Pancreas (tissue), 10 donors: Measurements from ENCODE around the gene SCRN2. TPM values are rescaled to one million over a fixed set of nuclear protein-coding genes. Genes with fewer than 3 reads are reported as not detected.

Experiments used
- ATAC-seq, 4 donors: fragments of 200-7000 bp; cut with Tn5 transposase; one replicate each; pipeline versions ENCODE4 v1.8.0 to v1.9.1; 2020; ENCODE audit warnings: mild to moderate bottlenecking in 4 of 4, moderate library complexity in 4 of 4
- DNase-seq, 6 donors: peaks; one replicate each; pipeline ENCODE4 v3.0.0-alpha.2; 2020
- FAIRE-seq: peaks from 2 replicates; lab custom pipeline; 2012; peaks lifted over from hg19 to GRCh38; lab: Jason Lieb, UNC
- H3K27ac ChIP-seq, 4 donors: fragments of 200-600 bp; sonication (generic); 1 replicate in 3 of 4; 2 replicates in 1 of 4; pipeline versions ENCODE4 v1.5.0 to v1.8.0; 2020
- H3K27me3 ChIP-seq, 4 donors: fragments of 200-600 bp; one replicate each; pipeline ENCODE4 v1.8.0; 2021
- H3K36me3 ChIP-seq, 3 donors: fragments of 200-600 bp; sonication (generic) in 1 of 3; one replicate each; pipeline versions ENCODE4 v1.5.0 to v1.8.0; 2020 to 2021
- H3K4me1 ChIP-seq, 3 donors: fragments of 200-600 bp; one replicate each; pipeline ENCODE4 v1.8.0; 2021
- H3K4me3 ChIP-seq, 4 donors: fragments of 200-600 bp; sonication (generic) in 2 of 4; one replicate each; pipeline versions ENCODE4 v1.5.0 to v1.8.0; 2020 to 2021
- H3K9me3 ChIP-seq, 4 donors: fragments of 200-600 bp; one replicate each; pipeline ENCODE4 v1.8.0; 2021
- WGBS, 2 donors: extraction: QIAGEN DNeasy Blood & Tissue Kit; methylation state at CpG; one replicate each; pipeline ENCODE4 v1.1.7; 2013; 5-methylcytosine and 5-hydroxymethylcytosine counted together
- intact Hi-C, 3 donors: fragments of 100-400 bp; cut with DNase I; formaldehyde crosslinking; loops; one replicate each; pipeline versions ENCODE4 v1.11.1 to v1.14.2; 2022
- polyA plus RNA-seq, 2 donors: library from polyadenylated mRNA; stranded (reverse); fragments of 200-250 nt; gene quantifications; one replicate each; pipeline ENCODE4 v1.2.3, GENCODE V29; 2013
- total RNA-seq, 6 donors: library from RNA; stranded (reverse); fragmentation: NEBNext Ultra II Directional in 4 of 6; extraction: Animal tissue kit (Norgen Biotek cat#: 25700) in 4 of 6; gene quantifications; one replicate each; pipeline versions ENCODE4 v1.2.1 to v1.2.4, GENCODE V29; 2021 to 2023
- TF ChIP-seq, protein P1 (sequence below), 4 donors: fragments of 200-600 bp; sonication (generic) in 3 of 4; IDR thresholded peaks; one replicate each; pipeline versions ENCODE4 v1.5.0 to v1.8.0; 2021; ENCODE audit warnings: antibody characterized with exemption in 4 of 4
- donor health status: healthy with polysubstance abuse.
- donor health status: DM: no; HTN: no; CAD: no; lungs with moderate emphysema.
- donor health status: DM: no; HTN: no; CAD: no.
- donor health status: control.
- donor health status: control.
- donor health status: Bipolar disorder and iron deficiency.
- donor health status: DM: yes; HTN: yes; CAD: no.
- donor health status: DM: no; HTN: no; CAD: no.
- donor health status: DM: no; HTN: no; CAD: no.
- donor health status: DM: yes; HTN: yes; CAD: no.

SCRN2 gene
- total and polyA plus RNA-seq, 8 donors = 12.6 to 56.1 (median 20.8) TPM

DNA sequence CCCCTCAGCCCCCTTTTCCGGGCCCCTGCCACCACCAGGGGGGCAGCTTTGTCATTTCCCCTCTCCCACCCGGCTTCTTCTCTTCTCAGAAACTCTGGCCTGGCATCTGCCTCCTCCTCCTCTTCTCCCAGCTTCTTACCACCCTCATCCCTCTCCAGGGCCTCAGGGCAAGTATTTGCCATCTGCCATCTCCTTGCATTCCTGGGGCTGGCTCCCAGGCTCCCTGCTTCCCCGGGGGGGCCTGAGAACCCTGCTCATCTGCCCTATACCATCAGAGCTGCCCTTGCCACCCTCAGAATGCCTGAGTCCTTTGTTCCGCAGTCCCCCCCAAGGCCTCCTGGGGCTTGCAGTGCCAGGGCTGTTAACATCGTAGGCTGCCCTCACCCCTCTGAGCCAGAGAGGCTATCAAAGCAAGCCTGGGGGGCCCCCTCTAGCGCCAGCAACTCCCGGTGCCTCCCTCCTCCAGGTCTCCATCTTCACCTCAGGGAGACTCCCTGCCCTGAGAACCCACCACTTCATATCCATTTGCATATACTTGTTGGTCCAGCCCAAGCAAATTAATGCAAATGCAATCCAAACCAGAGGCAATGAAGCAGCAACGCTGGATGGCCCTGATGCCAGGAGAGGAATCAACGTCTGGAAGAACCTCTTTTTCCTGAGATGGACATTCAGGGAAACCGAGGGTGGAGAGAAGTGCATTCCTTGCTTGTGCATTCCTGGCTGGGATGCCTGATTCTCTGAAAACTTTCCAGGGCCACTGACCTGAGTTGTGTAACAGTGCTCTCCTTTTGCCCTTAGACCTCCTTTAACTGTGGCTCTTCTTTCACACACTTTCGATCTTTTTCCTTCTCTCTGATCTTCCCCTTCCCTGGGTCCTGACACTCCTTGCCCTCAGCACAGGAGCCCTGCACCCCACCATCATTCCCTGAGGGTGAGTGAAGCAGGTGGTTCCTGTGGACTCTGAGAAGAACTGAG, 34.2 kb upstream of the SCRN2 start:
- DNase-seq = no peak
- 49 to 57% methylated on average over 11 of the region's 11 CpGs for WGBS, 2 donors
- H3K4me1 ChIP-seq = no peaks in the 10 kb centered on the region
- H3K4me3 ChIP-seq = no peak overlapping the region
- intact Hi-C loops = no loop called here
- no peaks in the 10 kb centered on the region for H3K36me3 ChIP-seq
- no peak for ATAC-seq
- FAIRE-seq = no peak
- TF ChIP-seq, protein P1, sequence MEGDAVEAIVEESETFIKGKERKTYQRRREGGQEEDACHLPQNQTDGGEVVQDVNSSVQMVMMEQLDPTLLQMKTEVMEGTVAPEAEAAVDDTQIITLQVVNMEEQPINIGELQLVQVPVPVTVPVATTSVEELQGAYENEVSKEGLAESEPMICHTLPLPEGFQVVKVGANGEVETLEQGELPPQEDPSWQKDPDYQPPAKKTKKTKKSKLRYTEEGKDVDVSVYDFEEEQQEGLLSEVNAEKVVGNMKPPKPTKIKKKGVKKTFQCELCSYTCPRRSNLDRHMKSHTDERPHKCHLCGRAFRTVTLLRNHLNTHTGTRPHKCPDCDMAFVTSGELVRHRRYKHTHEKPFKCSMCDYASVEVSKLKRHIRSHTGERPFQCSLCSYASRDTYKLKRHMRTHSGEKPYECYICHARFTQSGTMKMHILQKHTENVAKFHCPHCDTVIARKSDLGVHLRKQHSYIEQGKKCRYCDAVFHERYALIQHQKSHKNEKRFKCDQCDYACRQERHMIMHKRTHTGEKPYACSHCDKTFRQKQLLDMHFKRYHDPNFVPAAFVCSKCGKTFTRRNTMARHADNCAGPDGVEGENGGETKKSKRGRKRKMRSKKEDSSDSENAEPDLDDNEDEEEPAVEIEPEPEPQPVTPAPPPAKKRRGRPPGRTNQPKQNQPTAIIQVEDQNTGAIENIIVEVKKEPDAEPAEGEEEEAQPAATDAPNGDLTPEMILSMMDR (IDR thresholded peaks at IDR 0.05) = no peak
- peaks cover 0 to 5% (median 0%) of the 10 kb centered on the region in 4 donors for H3K27me3 ChIP-seq
- H3K9me3 ChIP-seq = no peaks in the 10 kb centered on the region
- no peak overlapping the region for H3K27ac ChIP-seq

DNA sequence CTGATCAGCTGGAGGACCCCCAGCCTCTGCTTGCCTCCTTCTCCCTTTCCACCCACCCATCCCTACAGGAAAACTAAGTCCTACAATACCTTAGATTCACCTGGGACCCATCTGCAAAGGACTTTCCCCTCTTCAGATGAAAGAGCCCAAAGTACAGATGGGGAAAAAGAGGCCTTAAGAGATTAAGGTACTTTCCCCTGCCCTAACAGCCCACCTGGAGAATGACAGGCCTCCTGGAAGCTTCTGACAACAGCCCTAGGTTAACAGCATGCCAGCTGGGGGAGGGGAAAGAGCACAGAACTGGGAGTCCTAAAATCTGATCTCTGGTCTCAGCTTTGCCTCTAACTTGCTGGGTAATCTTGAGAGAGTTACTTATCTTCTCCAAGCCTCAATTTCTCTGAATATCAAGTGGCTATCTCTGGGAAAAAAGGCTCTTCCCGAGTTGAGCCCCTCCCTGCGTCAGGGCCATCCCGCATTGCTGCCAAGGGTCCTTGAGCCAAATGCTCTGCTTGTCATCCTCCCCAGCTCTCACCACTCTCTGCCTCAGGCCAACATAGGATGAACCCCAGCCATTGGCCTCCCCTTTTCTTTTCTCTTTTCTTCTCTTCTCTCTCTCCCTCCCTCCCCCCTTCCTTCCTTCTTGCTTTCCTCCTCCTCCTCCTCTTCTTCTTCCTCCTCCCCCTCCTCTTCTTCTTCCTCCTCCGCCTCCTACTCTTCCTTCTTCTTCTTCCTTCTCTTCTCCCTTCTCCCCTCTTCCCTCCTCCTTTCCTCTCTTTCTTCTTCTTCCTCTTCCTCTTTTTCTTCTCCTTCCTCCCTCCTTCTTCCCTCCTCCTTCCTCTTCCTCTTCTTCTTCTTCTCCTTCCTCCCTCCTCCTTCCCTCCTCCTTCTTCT, 32.4 kb upstream of the SCRN2 start:
- WGBS, 2 donors = 60 to 65% methylated on average over 4 of the region's 4 CpGs
- TF ChIP-seq, protein P1 (IDR thresholded peaks at IDR 0.05) = no peak
- ATAC-seq = no peak
- intact Hi-C loops = no loop called here
- Histone ChIP-seq H3K9me3 (no peaks in the 10 kb centered on the region), H3K4me3 (no peak overlapping the region), H3K4me1 (no peaks in the 10 kb centered on the region), H3K36me3 (no peaks in the 10 kb centered on the region), H3K27me3 (peaks cover 0 to 5% (median 0%) of the 10 kb centered on the region in 4 donors), H3K27ac (no peak overlapping the region)
- DNase-seq = no peak
- no peak for FAIRE-seq

DNA sequence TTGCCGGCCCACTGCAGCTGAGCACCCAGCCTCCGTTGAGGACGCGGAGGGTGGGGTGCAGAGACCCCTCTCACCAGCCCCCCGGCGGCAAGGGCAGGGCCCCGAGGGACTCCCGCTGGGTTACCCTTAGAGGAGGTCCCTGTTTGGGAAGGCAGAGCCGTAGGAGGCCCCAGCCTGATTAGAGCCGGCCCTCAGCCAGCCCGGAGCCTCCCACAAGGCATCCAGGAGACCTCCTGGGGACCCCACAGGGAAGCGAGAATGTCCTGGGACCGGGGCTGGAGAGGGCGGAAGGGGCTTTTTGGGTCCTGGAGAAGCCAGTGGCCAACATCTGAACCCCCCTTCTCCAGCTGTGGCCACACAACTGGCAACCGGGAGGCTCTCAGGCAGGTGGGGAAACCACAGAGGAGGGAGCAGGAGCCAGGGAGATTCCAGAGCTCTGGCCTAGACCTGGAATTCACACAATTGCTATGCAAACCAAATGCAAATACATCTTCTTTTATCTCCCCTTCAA, 31.6 kb upstream of the SCRN2 start:
- H3K9me3 ChIP-seq = no peaks in the 10 kb centered on the region
- no peaks in the 10 kb centered on the region for H3K4me1 ChIP-seq
- FAIRE-seq (no peak), ATAC-seq (peak in 1 of 4 donors; percentile 81), DNase-seq (no peak)
- no peak overlapping the region for H3K4me3 ChIP-seq
- H3K27me3 ChIP-seq = peaks cover 0 to 5% (median 0%) of the 10 kb centered on the region in 4 donors
- H3K36me3 ChIP-seq = no peaks in the 10 kb centered on the region
- TF ChIP-seq, protein P1 (IDR thresholded peaks at IDR 0.05) = no peak
- intact Hi-C loops = no loop called here
- H3K27ac ChIP-seq = no peak overlapping the region
- 31 to 35% methylated on average over 15 of the region's 15 CpGs for WGBS, 2 donors

DNA sequence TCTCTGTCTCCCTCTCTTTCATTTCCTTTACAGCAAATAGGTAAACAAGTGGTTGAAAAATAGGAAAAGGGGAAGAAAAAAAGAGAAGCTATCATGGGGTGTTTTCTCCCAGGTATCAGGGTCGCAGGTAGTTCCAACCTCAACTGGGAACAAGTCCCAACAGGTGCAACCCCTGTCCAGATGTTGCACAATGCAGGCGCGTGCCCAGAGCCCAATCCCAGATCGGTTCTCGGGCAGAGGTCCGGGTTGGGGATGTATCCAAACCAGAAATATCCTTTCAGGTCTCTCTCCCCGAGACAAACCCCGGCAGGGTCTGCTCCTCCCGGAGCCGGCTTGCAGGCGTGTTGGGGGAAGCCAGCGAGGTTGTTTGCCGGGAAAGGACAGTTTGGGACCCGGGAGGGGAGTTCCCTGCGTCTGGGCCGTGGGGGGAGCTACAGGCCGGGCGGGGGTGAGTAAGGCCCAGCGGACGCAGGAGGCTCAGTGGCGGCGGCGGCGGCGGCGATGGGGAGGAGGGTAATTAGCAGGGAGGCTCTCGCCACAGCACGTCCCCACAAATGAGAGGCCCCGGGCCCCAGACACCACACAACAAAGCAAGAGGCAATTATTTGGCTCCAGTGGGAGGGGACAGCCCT, 31.1 kb upstream of the SCRN2 start:
- no peak overlapping the region for H3K27ac ChIP-seq
- intact Hi-C loops = no loop called here
- no peaks in the 10 kb centered on the region for H3K36me3 ChIP-seq
- FAIRE-seq = no peak
- H3K4me1 ChIP-seq = no peaks in the 10 kb centered on the region
- H3K4me3 ChIP-seq = no peak overlapping the region
- 25 to 32% methylated on average over 23 to 29 of the region's 29 CpGs for WGBS, 2 donors
- TF ChIP-seq, protein P1 (IDR thresholded peaks at IDR 0.05) = no peak
- H3K27me3 ChIP-seq = peaks cover 0 to 5% (median 0%) of the 10 kb centered on the region in 4 donors
- peak in 1 of 4 donors; percentile 62 for ATAC-seq
- no peak for DNase-seq
- no peaks in the 10 kb centered on the region for H3K9me3 ChIP-seq
